NCI-H2227 (cell line): ENCODE data around the gene ADD2.

Source experiments
- DNase-seq: peaks from one replicate; lab custom pipeline; 2025; ENCODE audit not compliant: unreplicated experiment; lab: John Stamatoyannopoulos, UW

ADD2 gene

GRCh38 chr2:70785137-70785911, 17.3 kb upstream of the ADD2 start:
- peak; percentile 43 for DNase-seq

GRCh38 chr2:70784320-70784719, 16.3 kb upstream of the ADD2 start:
- DNase-seq = no peak

- DNase-seq = no peak
Measured at GRCh38 chr2:70779911-70780545, 12.0 kb upstream of the ADD2 start.

GRCh38 chr2:70779491-70779890, 11.5 kb upstream of the ADD2 start:
- no peak for DNase-seq

GRCh38 chr2:70778676-70779075, 10.7 kb upstream of the ADD2 start:
- no peak for DNase-seq

GRCh38 chr2:70777450-70777849, 9.4 kb upstream of the ADD2 start:
- no peak for DNase-seq

- no peak for DNase-seq
Measured at GRCh38 chr2:70776266-70776665, 8.3 kb upstream of the ADD2 start.

- DNase-seq = no peak
Measured at GRCh38 chr2:70775141-70775540, 7.1 kb upstream of the ADD2 start.

GRCh38 chr2:70772486-70773155, 4.6 kb upstream of the ADD2 start:
- no peak for DNase-seq

GRCh38 chr2:70771446-70771845, 3.4 kb upstream of the ADD2 start:
- DNase-seq = no peak

GRCh38 chr2:70769450-70769849, 1.4 kb upstream of the ADD2 start:
- DNase-seq = no peak

- DNase-seq = no peak
Measured at GRCh38 chr2:70768590-70769085, 638 bp upstream of the ADD2 start.

GRCh38 chr2:70767079-70767698, 811 bp downstream of the ADD2 start:
- peak; percentile 85 for DNase-seq

- DNase-seq = no peak
Measured at GRCh38 chr2:70766357-70767078, 1.5 kb downstream of the ADD2 start.

GRCh38 chr2:70765507-70765906, 2.5 kb downstream of the ADD2 start:
- DNase-seq = no peak

- no peak for DNase-seq
Measured at GRCh38 chr2:70759446-70759845, 8.6 kb downstream of the ADD2 start.

GRCh38 chr2:70757966-70758365, 10.0 kb downstream of the ADD2 start:
- DNase-seq = no peak

GRCh38 chr2:70757360-70757759, 10.6 kb downstream of the ADD2 start:
- no peak for DNase-seq

- no peak for DNase-seq
Measured at GRCh38 chr2:70756128-70756527, 11.9 kb downstream of the ADD2 start.

GRCh38 chr2:70753902-70754301, 14.1 kb downstream of the ADD2 start:
- peak; percentile 25 for DNase-seq

GRCh38 chr2:70753031-70753430, 15.0 kb downstream of the ADD2 start:
- no peak for DNase-seq
